Spinal cord (tissue), 10 donors: ENCODE data around the gene NANOG. TPM values are rescaled to one million over a fixed set of nuclear protein-coding genes. Genes with fewer than 3 reads are reported as not detected.
"Not testable (repeated sequence)": the region's sequence is repeated elsewhere in the genome, so short reads cannot be mapped to it uniquely, and the experiment has no call there.

Experiments
- DNase-seq, 6 donors: peaks; one replicate each; pipeline versions ENCODE4 v3.0.0 to v3.0.0-alpha.2; 2013 to 2015; ENCODE audit warnings: low spot score in 6 of 6, low read depth in 4 of 6
- H3K27ac ChIP-seq: one replicate; pipeline ENCODE4 v1.5.1; 2013; ENCODE audit warnings: low read depth, low read length, control low read depth
- H3K27me3 ChIP-seq: one replicate; pipeline ENCODE4 v1.6.1; 2013; ENCODE audit warnings: low read length; ENCODE audit not compliant: control insufficient read depth, insufficient read depth
- H3K36me3 ChIP-seq: one replicate; pipeline ENCODE4 v1.6.1; 2013; ENCODE audit warnings: low read length; ENCODE audit not compliant: control insufficient read depth, insufficient read depth
- H3K4me1 ChIP-seq: one replicate; pipeline ENCODE4 v1.6.1; 2013; ENCODE audit warnings: low read length; ENCODE audit not compliant: control insufficient read depth, insufficient read depth
- H3K4me3 ChIP-seq: one replicate; pipeline ENCODE4 v1.5.1; 2013; ENCODE audit warnings: low read depth, low read length, control low read depth
- H3K9me3 ChIP-seq: one replicate; pipeline ENCODE4 v1.6.1; 2013; ENCODE audit warnings: low read length; ENCODE audit not compliant: control insufficient read depth, insufficient read depth
- WGBS: methylation state at CpG from one replicate; pipeline ENCODE4 v1.1.5; 2013; ENCODE audit warnings: missing lambda C conversion rate; ENCODE audit not compliant: insufficient coverage; 5-methylcytosine and 5-hydroxymethylcytosine counted together
- polyA plus RNA-seq, 2 donors: library from polyadenylated mRNA; unstranded; fragments of 120-200 nt; gene quantifications; one replicate each; pipeline ENCODE4 v1.2.1, GENCODE V29; 2013; ENCODE audit not compliant: insufficient read length in 2 of 2
- total RNA-seq, 2 donors: library from RNA; depleted of rRNA in 1 of 2; stranded (reverse); fragments of 120-200 nt in 1 of 2; fragments of >200 nt in 1 of 2; gene quantifications; one replicate each; pipeline versions ENCODE4 v1.2.3 to v1.2.4, GENCODE V29; 2013 to 2014
- donor health status: healthy.

Gene NANOG
- total and polyA plus RNA-seq, 4 donors = 0.15 to 0.20 (median 0.18) TPM

DNA sequence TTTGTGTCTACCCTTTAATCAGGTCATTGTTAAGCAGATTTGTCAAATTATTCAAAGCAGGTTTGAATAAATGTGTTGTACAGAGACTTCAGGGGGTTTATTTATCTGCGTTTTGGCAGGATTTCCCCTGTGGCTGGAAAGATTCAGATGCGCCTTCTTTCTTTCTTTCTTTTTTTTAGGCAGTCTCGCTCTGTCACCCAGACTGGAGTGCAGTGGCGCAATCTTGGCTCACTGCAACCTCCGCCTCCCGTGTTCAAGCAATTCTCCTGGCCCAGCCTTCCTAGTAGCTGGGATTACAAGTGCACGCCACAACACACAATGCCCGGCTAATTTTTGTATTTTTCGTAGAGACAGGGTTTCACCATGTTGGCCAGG is 30.4 kb upstream of the NANOG start:
- H3K27ac ChIP-seq = no peak overlapping the region
- peak in 4 of 6 donors; percentile 10 to 79 (median 42) for DNase-seq

DNA sequence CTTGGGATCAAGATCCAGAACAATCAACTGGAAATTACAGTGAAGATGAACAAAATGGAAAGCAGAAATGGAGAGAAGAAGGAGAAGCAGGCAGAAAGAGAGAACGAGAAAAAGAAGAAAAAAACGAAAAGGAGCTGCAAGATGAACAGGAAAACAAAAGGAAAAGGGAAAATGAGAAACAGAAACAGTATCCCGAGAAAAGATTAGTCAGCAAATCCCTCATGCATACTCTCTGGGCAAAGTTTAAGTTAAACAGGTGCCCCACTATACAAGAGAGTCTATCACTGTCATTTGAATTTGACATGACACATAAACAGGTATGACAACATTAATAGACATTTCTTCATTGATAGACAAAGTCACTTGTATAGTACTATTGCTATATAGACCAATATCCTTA is 19.2 kb upstream of the NANOG start:
- H3K36me3 ChIP-seq = no peaks in the 10 kb centered on the region
- DNase-seq = no peak
- H3K4me3 ChIP-seq = no peak overlapping the region
- H3K27me3 ChIP-seq = no peaks in the 10 kb centered on the region
- no peak overlapping the region for H3K27ac ChIP-seq
- 100% methylated on average over 2 of the region's 3 CpGs for WGBS
- no peaks in the 10 kb centered on the region for H3K4me1 ChIP-seq
- no peaks in the 10 kb centered on the region for H3K9me3 ChIP-seq

More for the DNA sequence above, 30.4 kb upstream of the NANOG start:
- WGBS = 26% methylated on average over 9 of the region's 9 CpGs
- no peak overlapping the region for H3K4me3 ChIP-seq
- H3K9me3 ChIP-seq = no peaks in the 10 kb centered on the region
- H3K36me3 ChIP-seq = no peaks in the 10 kb centered on the region
- no peaks in the 10 kb centered on the region for H3K27me3 ChIP-seq
- no peaks in the 10 kb centered on the region for H3K4me1 ChIP-seq

DNA sequence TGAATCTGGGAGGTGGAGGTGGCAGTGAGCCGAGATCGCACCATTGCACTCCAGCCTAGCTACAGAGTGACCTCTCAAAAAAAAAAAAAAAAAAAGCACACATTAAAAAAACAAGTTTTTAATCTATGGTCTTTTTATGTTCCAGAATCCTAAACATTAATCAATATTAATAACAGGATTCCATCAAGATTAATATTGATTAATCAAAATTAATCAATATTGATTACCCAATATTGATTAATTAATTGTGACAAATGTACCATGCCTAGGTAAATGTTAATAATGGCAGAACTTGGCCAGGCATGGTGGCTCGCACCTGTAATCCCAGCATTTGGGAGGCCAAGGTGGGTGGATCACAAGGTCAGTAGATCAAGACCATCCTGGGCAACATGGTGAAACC is 7.9 kb upstream of the NANOG start:
- no peak overlapping the region for H3K4me3 ChIP-seq
- no peak overlapping the region for H3K27ac ChIP-seq
- 50% methylated on average over 1 of the region's 3 CpGs for WGBS
- no peak for DNase-seq
- no peaks in the 10 kb centered on the region for H3K27me3 ChIP-seq
- no peaks in the 10 kb centered on the region for H3K9me3 ChIP-seq
- no peaks in the 10 kb centered on the region for H3K36me3 ChIP-seq
- H3K4me1 ChIP-seq = no peaks in the 10 kb centered on the region

DNA sequence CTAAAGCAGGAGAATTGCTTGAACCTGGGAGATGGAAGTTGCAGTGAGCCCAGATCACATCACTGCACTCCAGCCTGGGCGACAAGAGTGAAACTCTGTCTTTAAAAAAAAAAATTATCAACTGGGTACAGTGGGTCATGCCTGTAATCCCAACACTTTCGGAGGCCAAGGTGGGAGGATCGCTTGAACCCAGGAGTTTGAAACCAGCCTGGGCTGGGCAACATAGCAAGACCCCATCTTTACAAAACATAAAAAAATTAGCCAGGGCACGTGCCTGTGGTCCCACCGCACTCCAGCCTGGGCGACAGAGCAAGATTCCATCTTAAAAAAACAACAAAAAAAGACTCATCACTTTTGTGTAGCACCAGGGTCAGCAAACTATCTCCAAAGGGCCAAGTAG is 7.1 kb upstream of the NANOG start:
- H3K9me3 ChIP-seq = no peaks in the 10 kb centered on the region
- H3K4me1 ChIP-seq = no peaks in the 10 kb centered on the region
- H3K4me3 ChIP-seq = no peak overlapping the region
- WGBS = 96% methylated on average over 6 of the region's 6 CpGs
- H3K36me3 ChIP-seq = no peaks in the 10 kb centered on the region
- H3K27ac ChIP-seq = no peak overlapping the region
- DNase-seq = no peak
- no peaks in the 10 kb centered on the region for H3K27me3 ChIP-seq

GRCh38 chr12:7783433-7783832 is 5.8 kb upstream of the NANOG start:
- not testable (repeated sequence) for H3K27ac ChIP-seq, H3K9me3 ChIP-seq, H3K4me3 ChIP-seq, H3K27me3 ChIP-seq, DNase-seq, H3K4me1 ChIP-seq, H3K36me3 ChIP-seq
- 94% methylated on average over 8 of the region's 9 CpGs for WGBS

- WGBS = no CpG with 5 or more reads among the region's 2 CpGs
- DNase-seq = no peak
- no peaks in the 10 kb centered on the region for H3K36me3 ChIP-seq
- H3K4me1 ChIP-seq = peaks cover 4% of the 10 kb centered on the region
- H3K27ac ChIP-seq = no peak overlapping the region
- H3K9me3 ChIP-seq = no peaks in the 10 kb centered on the region
- H3K27me3 ChIP-seq = no peaks in the 10 kb centered on the region
- H3K4me3 ChIP-seq = no peak overlapping the region
Measured at GRCh38 chr12:7784701-7785100, 4.5 kb upstream of the NANOG start.

DNA sequence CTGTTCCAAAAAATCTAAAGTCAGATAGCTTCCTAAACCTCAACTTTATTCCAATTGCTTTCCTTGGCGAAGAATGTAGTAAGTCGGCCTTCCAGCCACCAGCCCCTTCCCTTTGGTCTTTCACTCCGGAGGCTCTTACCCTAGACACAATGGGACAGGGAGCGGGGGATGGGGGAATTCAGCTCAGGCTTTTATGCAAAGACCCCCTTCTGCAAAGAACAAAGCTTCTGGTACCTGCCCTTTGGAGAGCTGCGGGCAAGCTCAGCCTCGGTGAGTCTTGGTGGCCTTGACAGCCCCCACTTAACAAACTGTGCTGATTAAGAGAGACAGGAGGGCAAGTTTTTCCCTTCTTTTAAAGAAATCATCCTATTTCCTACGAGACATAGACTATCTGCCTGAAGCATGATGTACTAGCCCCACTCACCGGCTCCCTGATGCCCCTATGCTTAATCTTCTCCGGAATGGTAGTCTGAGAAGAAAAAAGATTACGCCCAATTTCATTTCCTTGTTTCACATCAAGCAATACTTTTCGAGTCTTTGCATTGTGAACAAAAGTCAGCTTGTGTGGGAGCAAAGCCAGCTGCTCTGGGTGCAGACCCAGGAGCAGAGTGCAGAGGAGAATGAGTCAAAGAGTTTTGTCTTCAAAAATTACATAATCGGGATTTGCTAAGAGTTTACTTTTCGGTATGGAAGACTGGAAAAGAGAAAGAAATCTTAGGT is 1.5 kb upstream of the NANOG start:
- no peak overlapping the region for H3K27ac ChIP-seq
- no peak overlapping the region for H3K4me3 ChIP-seq
- H3K4me1 ChIP-seq = peaks cover 4% of the 10 kb centered on the region
- 67% methylated on average over 3 of the region's 13 CpGs for WGBS
- DNase-seq = peak in 1 of 6 donors; percentile 1
- no peaks in the 10 kb centered on the region for H3K9me3 ChIP-seq
- H3K27me3 ChIP-seq = no peaks in the 10 kb centered on the region
- no peaks in the 10 kb centered on the region for H3K36me3 ChIP-seq

GRCh38 chr12:7788294-7788660 is 925 bp upstream of the NANOG start:
- H3K27me3 ChIP-seq = no peaks in the 10 kb centered on the region
- DNase-seq = no peak
- no CpG with 5 or more reads among the region's 4 CpGs for WGBS
- H3K4me1 ChIP-seq = peaks cover 4% of the 10 kb centered on the region
- no peak overlapping the region for H3K4me3 ChIP-seq
- no peaks in the 10 kb centered on the region for H3K9me3 ChIP-seq
- H3K36me3 ChIP-seq = no peaks in the 10 kb centered on the region
- no peak overlapping the region for H3K27ac ChIP-seq

GRCh38 chr12:7793211-7793610 is 4.0 kb downstream of the NANOG start:
- no peaks in the 10 kb centered on the region for H3K36me3 ChIP-seq
- DNase-seq = no peak
- no peaks in the 10 kb centered on the region for H3K4me1 ChIP-seq
- H3K4me3 ChIP-seq = no peak overlapping the region
- H3K9me3 ChIP-seq = no peaks in the 10 kb centered on the region
- no CpG with 5 or more reads among the region's 3 CpGs for WGBS
- H3K27me3 ChIP-seq = no peaks in the 10 kb centered on the region
- no peak overlapping the region for H3K27ac ChIP-seq

- H3K27me3 ChIP-seq, DNase-seq, H3K4me1 ChIP-seq, H3K4me3 ChIP-seq, H3K9me3 ChIP-seq, H3K36me3 ChIP-seq, H3K27ac ChIP-seq: not testable (repeated sequence)
- 82% methylated on average over 3 of the region's 7 CpGs for WGBS
Measured at GRCh38 chr12:7797269-7797668, 8.1 kb downstream of the NANOG start.
